ENCODE data around the gene DLGAP3. TPM values are rescaled to one million over a fixed set of nuclear protein-coding genes. Genes with fewer than 3 reads are reported as not detected.

Gene DLGAP3
- total and polyA plus RNA-seq, 9 donors, result 0.05 to 0.62 (median 0.18) TPM

- Histone ChIP-seq H3K36me3 (no peaks in the 10 kb centered on the region), H3K27me3 (no peaks in the 10 kb centered on the region), H3K4me1 (ENCODE audit: insufficient read depth) (no peaks in the 10 kb centered on the region), H3K9me3 (peaks cover 0 to 3% of the 10 kb centered on the region in 2 donors), H3K4me3 (no peak overlapping the region), H3K27ac (no peak overlapping the region)
- intact Hi-C loops (cut with DNase I), result no loop called here
- 22 to 44% (median 27%) methylated on average over 4 of the region's 4 CpGs for WGBS, 3 donors
- TF ChIP-seq CTCF (IDR thresholded peaks at IDR 0.05) (no peak), EP300 (IDR thresholded peaks at IDR 0.05) (no peak), POLR2A (IDR thresholded peaks at IDR 0.05) (no peak)
- no peak for DNase-seq
Observed at GRCh38 chr1:34874296-34874952, 55.0 kb downstream of the DLGAP3 start.

DNA sequence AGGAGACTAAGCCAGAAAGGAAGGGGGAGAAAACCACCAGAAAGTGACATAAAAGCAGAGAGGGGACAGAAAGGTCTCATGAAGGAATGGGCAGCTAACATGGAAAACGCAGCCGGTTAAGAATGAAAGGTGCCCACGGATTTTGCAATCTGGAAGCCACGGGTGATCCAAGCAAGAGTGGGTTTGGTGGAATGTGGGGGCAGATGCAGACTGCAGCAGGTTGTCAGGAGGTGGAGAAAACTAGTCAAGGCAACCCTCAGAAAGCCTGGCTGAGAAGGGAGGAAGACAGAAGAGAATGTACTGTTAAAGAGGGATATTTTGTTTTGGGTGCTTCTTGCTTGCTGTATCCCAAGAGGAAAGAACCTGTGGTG, 57.3 kb downstream of the DLGAP3 start:
- H3K27me3 ChIP-seq, result no peaks in the 10 kb centered on the region
- peaks cover 0 to 3% of the 10 kb centered on the region in 2 donors for H3K9me3 ChIP-seq
- WGBS, 3 donors, result 64 to 77% (median 71%) methylated on average over 4 of the region's 4 CpGs
- TF ChIP-seq EP300 (IDR thresholded peaks at IDR 0.05), result no peak
- no peak for TF ChIP-seq POLR2A (IDR thresholded peaks at IDR 0.05)
- intact Hi-C loops (cut with DNase I), result no loop called here
- DNase-seq, result no peak
- no peak overlapping the region for H3K27ac ChIP-seq
- no peaks in the 10 kb centered on the region for H3K4me1 ChIP-seq (ENCODE audit: insufficient read depth)
- no peak overlapping the region for H3K4me3 ChIP-seq
- no peaks in the 10 kb centered on the region for H3K36me3 ChIP-seq

GRCh38 chr1:34871443-34872132, 57.9 kb downstream of the DLGAP3 start:
- TF ChIP-seq CTCF (IDR thresholded peaks at IDR 0.05) (no peak), POLR2A (IDR thresholded peaks at IDR 0.05) (no peak)
- H3K27me3 ChIP-seq, result no peaks in the 10 kb centered on the region
- H3K4me1 ChIP-seq (ENCODE audit: insufficient read depth), result no peaks in the 10 kb centered on the region
- H3K4me3 ChIP-seq, result no peak overlapping the region
- H3K9me3 ChIP-seq, result peaks cover 0 to 3% of the 10 kb centered on the region in 2 donors
- H3K36me3 ChIP-seq, result no peaks in the 10 kb centered on the region
- 64 to 72% (median 70%) methylated on average over 17 of the region's 17 CpGs for WGBS, 3 donors
- DNase-seq, result no peak
- H3K27ac ChIP-seq, result no peak overlapping the region
- intact Hi-C loops (cut with DNase I), result no loop called here

DNA sequence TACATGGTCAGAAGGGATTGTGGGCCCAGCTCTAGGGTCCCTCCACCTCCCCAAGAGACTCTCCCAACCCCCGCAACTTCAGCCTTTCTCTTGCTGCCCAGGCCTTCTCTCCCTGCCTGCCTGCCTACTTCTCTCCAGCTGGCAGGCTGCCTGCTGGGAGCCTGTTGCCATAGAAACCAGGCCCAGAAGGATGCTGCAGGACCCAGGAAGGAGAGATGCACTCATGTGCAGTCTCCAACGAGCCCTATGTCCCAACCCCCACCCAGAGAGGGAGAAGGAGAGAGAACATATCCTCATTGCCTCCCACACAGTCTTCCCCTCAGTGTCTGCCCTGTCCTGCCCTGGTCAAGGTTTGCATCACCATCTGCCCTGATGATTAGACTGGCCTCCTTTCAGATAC, 59.1 kb downstream of the DLGAP3 start:
- TF ChIP-seq POLR2A (IDR thresholded peaks at IDR 0.05) (no peak), CTCF (IDR thresholded peaks at IDR 0.05) (no peak), EP300 (IDR thresholded peaks at IDR 0.05) (no peak)
- intact Hi-C loops (cut with DNase I), result no loop called here
- Histone ChIP-seq H3K27ac (no peak overlapping the region), H3K4me3 (no peak overlapping the region), H3K36me3 (no peaks in the 10 kb centered on the region), H3K4me1 (ENCODE audit: insufficient read depth) (peaks cover 4% of the 10 kb centered on the region), H3K27me3 (no peaks in the 10 kb centered on the region), H3K9me3 (peaks cover 0 to 3% of the 10 kb centered on the region in 2 donors)
- DNase-seq, result no peak
- WGBS, 3 donors, result 50 to 59% (median 53%) methylated on average over 2 of the region's 2 CpGs

GRCh38 chr1:34869760-34870159, 59.7 kb downstream of the DLGAP3 start:
- intact Hi-C loops (cut with DNase I), result loop anchor here in 2 of 4 donors (5.0 to 10.0 kb wide), 2 partner anchors 82 to 325 kb away; partner anchors contain the start of gene SFPQ (in 1 of the 2)
- TF ChIP-seq EP300 (IDR thresholded peaks at IDR 0.05) (no peak), POLR2A (IDR thresholded peaks at IDR 0.05) (no peak), CTCF (IDR thresholded peaks at IDR 0.05) (no peak)
- DNase-seq, result no peak
- Histone ChIP-seq H3K9me3 (peaks cover 0 to 3% of the 10 kb centered on the region in 2 donors), H3K4me1 (ENCODE audit: insufficient read depth) (peaks cover 6% of the 10 kb centered on the region), H3K36me3 (no peaks in the 10 kb centered on the region), H3K4me3 (no peak overlapping the region), H3K27ac (no peak overlapping the region), H3K27me3 (no peaks in the 10 kb centered on the region)
- 88 to 91% (median 88%) methylated on average over 4 of the region's 4 CpGs for WGBS, 3 donors

Data from ovary (tissue), 9 donors.